GM20431 (cell line): Measurements from ENCODE around the gene PDCD1.
"Not testable (repeated sequence)": the region's sequence is repeated elsewhere in the genome, so short reads cannot be mapped to it uniquely, and the experiment has no call there.

Experiments
- in situ Hi-C: fragments of 300-500 bp; cut with MseI, MboI; formaldehyde crosslinking; loops from one replicate; pipeline ENCODE4 v1.15.0; 2020; ENCODE audit warnings: low sequenced_read_pairs; ENCODE audit not compliant: unreplicated experiment

The PDCD1 gene

DNA sequence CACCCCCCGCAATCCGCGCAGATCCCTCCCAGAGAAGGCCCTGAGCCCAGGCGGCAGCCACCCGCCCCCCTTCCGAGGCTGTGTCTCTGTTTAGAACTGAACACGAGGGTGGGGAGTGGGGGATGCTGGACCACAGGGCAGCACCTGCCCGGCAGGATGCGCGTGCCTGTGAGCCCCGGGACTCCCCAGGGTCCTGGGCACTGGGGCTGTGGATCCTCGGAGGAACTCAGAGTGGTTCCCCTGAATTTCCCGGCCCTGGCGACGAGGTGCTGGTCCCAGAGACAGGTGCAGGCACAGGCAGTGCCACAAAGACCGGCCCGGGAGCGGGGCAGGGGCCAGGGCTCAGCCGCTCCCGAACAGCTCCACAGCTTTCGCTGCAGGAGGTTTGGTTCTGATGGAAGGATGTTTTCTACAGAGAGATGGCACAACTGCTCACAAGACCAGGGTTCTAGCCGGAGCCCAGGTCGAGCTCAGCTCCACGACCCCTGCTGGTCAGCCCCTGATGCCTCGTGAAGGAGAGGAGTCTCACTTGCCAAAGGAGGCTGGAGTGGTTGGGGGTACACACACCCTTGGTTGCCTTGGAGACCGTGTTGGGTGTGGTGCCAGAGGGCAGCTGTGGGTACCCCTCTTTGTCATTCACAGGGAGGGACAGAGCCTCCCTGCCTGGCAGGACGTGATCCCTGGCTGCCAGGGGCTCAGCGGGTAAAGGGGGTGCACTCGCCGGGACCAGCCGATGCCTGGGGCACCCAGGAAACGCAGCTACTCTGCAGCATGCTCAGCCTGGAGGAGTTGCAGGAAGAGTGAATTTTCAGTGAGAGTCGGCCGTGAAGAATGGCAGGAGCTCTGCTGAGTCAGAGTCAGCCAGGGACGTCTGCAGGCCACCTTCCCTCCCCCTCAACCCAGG, 54.1 kb downstream of the PDCD1 start:
- in situ Hi-C loops, result no loop called here

GRCh38 chr2:241803387-241804325, 55.0 kb downstream of the PDCD1 start:
- in situ Hi-C loops, result no loop called here

GRCh38 chr2:241802421-241803318, 56.0 kb downstream of the PDCD1 start:
- in situ Hi-C loops, result no loop called here

DNA sequence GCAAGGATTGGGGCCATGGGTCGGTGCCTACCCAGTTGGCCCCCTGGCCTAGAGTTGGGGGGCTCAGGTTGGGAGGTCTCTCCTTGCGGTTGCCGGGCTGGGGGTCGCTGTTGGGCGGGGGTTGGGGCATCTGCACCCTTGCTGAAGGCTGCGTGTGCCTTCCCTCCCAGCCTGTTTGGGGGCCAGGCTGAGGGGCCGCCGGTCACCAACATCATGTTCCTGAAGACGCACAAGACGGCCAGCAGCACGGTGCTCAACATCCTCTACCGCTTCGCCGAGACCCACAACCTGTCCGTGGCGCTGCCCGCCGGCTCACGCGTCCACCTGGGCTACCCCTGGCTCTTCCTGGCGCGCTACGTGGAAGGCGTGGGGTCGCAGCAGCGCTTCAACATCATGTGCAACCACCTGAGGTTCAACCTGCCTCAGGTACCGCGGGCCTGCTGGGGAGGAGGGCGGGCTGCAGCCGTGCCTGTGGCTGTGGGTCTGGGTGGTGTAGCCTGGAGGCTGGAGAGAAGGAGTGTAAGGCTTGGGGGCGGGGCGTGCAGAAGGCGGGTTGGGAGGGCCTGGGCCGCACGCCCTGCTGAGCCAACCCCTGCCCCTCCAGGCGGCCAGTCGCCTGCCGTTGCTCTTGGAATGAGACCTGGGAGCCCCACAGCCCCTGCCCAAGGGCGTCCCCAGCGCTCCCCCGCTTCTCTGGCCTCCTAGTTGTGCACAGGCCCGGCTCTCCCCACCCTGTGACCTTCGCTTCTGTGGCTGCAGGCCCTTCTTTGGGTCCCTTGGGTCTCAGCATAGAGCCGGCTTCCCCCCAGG, 56.9 kb downstream of the PDCD1 start:
- in situ Hi-C loops, result no loop called here

DNA sequence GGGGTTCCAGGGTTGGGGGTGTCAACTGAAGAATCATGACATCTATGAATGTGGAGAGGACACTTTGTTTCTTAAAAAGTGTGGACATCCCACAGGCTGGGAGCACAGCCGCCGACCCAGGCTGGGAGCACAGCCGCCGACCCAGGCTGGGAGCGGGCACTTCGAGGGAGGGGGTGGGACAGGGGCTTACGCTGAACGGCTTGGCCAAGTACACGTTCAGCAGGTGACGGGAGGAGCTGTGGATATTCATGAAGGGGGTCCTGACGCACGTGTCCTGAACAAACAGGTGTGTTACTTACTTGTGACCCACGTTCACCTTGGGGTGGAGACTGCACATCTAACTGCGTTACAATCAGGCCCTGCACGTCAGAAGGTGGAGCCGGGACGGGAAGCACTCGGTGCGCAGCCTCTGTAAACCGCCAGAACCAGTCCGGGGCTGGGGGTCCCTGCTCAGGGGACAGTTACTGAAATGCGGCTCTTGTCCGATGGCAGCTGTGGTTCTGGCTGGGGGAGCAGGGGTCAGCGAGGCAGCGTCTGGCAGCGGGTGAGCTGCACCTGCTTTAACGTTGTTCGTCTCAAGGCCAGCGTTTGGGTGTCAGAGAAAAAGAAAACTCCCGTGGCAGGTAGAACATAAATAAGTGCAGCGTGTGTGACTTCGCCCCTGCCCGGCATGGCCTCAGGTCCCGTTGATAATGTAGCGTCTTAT, 58.3 kb downstream of the PDCD1 start:
- in situ Hi-C loops, result not testable (repeated sequence)
